ENCODE results near the gene TLR9.

The TLR9 gene

GRCh38 chr3:52171514-52172261 lies 53.8 kb downstream of the TLR9 start:
- DNase-seq = no peak
